ENCODE results near the gene ATXN1. TPM values are rescaled to one million over a fixed set of nuclear protein-coding genes. Genes with fewer than 3 reads are reported as not detected.
"Not testable (repeated sequence)": the region's sequence is repeated elsewhere in the genome, so short reads cannot be mapped to it uniquely, and the experiment has no call there.

Gene ATXN1
- total and polyA plus RNA-seq, 2 of the 8 experiments (the other 6 are each of a cell fraction or from before 2014, with no cell fraction given), result 1.6 to 4.0 TPM

GRCh38 chr6:16381968-16382367, 379.3 kb downstream of the ATXN1 start:
- H3K79me1 ChIP-seq (ENCODE audit: low read depth, low read length); H2BK120ac ChIP-seq (replicated peaks; ENCODE audit: low read depth, low read length); FAIRE-seq; H4K91ac ChIP-seq (replicated peaks; ENCODE audit: insufficient read length, low read length); POLR2A ChIA-PET (ENCODE audit: partially characterized antibody); DNase-seq (ENCODE audit: low read depth in 1 of 2, low spot score in 2 of 2); H2BK12ac ChIP-seq (ENCODE audit: low read depth, low read length); H3K23ac ChIP-seq (ENCODE audit: insufficient read length); H3K4me2 ChIP-seq (ENCODE audit: insufficient read depth in 1 of 2, low read depth in 2 of 2, low read length in 2 of 2); H3K27ac ChIP-seq (ENCODE audit: low read depth, low read length); H3K4me3 ChIP-seq (ENCODE audit: extremely low read depth in 1 of 4, insufficient read depth in 2 of 4, low read depth in 3 of 4, low read length in 4 of 4); H4K8ac ChIP-seq (ENCODE audit: extremely low read depth, insufficient read depth, low read length); H2AFZ ChIP-seq (ENCODE audit: low read length); H4K20me1 ChIP-seq (replicated peaks in 1 of 2; ENCODE audit: control insufficient read depth in 1 of 2, insufficient read depth in 2 of 2, low read length in 2 of 2); H3K27me3 ChIP-seq (replicated peaks in 1 of 4; ENCODE audit: control insufficient read depth in 3 of 4, extremely low read depth in 1 of 4, insufficient read depth in 3 of 4, low read length in 3 of 4); H2BK20ac ChIP-seq (ENCODE audit: low read length); H2BK5ac ChIP-seq (ENCODE audit: low read depth, low read length); H3K4me1 ChIP-seq (replicated peaks in 1 of 4; ENCODE audit: control insufficient read depth in 3 of 4, insufficient read depth in 4 of 4, low read length in 3 of 4); H2BK15ac ChIP-seq (ENCODE audit: low read length); H3K4ac ChIP-seq (replicated peaks; ENCODE audit: insufficient read length, low read depth, low read length); H3K23me2 ChIP-seq (ENCODE audit: low read depth, low read length); H4K5ac ChIP-seq (ENCODE audit: insufficient read length, low read depth, low read length); H3K36me3 ChIP-seq (ENCODE audit: control insufficient read depth in 2 of 4, insufficient read depth in 4 of 4, low read length in 3 of 4); H3K9me3 ChIP-seq (ENCODE audit: insufficient read depth in 2 of 2, low read depth in 1 of 2, low read length in 1 of 2); H3K9ac ChIP-seq (replicated peaks in 1 of 4; ENCODE audit: extremely low read depth in 1 of 4, low read depth in 3 of 4, low read length in 3 of 4); H3K79me2 ChIP-seq (ENCODE audit: control insufficient read depth in 1 of 2, insufficient read depth in 2 of 2, low read length in 2 of 2); H3K18ac ChIP-seq (ENCODE audit: extremely low read depth, low read length); H2AK5ac ChIP-seq (ENCODE audit: low read depth, low read length); H3K56ac ChIP-seq (replicated peaks; ENCODE audit: insufficient read length, low read depth, low read length); H3K14ac ChIP-seq (ENCODE audit: insufficient read length): not testable (repeated sequence)
- CTCF ChIA-PET (ENCODE audit: partially characterized antibody), result interaction anchor here (0.6 to 0.7 kb wide), 3 partner anchors 9 to 138 kb away, joined by 3 to 4 read pairs (median 3); no protein-coding TSS in a partner anchor
- 97% methylated on average over 3 of the region's 3 CpGs; no CpG with 5 or more reads in 1 of the 2 experiments for WGBS, 2 experiments (ENCODE audit: extremely low coverage in 1 of 2, insufficient coverage in 1 of 2, insufficient read length in 1 of 2, insufficient replicate concordance in 2 of 2, low coverage in 1 of 2, low lambda C conversion rate in 2 of 2, missing lambda C conversion rate in 1 of 2)
